ENCODE data around the gene PPM1G.

Gene PPM1G
- 60.8 to 82.7 (median 80.5) reads per million in 3 donors for total RNA-seq

- DNase-seq: peak; percentile 89 to 92 (median 91)
- Histone ChIP-seq H3K9me3 (ENCODE audit: control insufficient read depth, low read length) (no peaks in the 10 kb centered on the region), H3K36me3 (ENCODE audit: control insufficient read depth, insufficient read depth, low read length) (no peaks in the 10 kb centered on the region), H3K4me1 (ENCODE audit: control insufficient read depth, insufficient read depth, low read length, poor library complexity, severe bottlenecking) (peaks cover 25% of the 10 kb centered on the region), H3K27ac (ENCODE audit: insufficient read depth, low read length, poor library complexity, severe bottlenecking) (peak within 1 kb of the TSS; percentile 86), H3K4me3 (ENCODE audit: insufficient read depth, low read depth, low read length, poor library complexity, severe bottlenecking) (peak within 1 kb of the TSS; percentile 99), H3K27me3 (replicated peaks; ENCODE audit: control insufficient read depth, insufficient read depth, low read length, poor library complexity, severe bottlenecking) (no peaks in the 10 kb centered on the region)
Measured at GRCh38 chr2:27409321-27410073, at the start of gene PPM1G. TSS of gene PPM1G (minus strand) at chr2:27409591. CDS start at chr2:27409422, 169 bp downstream.

GRCh38 chr2:27453968-27454367 is 44.6 kb upstream of the PPM1G start:
- Histone ChIP-seq H3K27me3 (replicated peaks; ENCODE audit: control insufficient read depth, insufficient read depth, low read length, poor library complexity, severe bottlenecking) (no peaks in the 10 kb centered on the region), H3K4me1 (ENCODE audit: control insufficient read depth, insufficient read depth, low read length, poor library complexity, severe bottlenecking) (no peaks in the 10 kb centered on the region), H3K27ac (ENCODE audit: insufficient read depth, low read length, poor library complexity, severe bottlenecking) (no peak overlapping the region), H3K9me3 (ENCODE audit: control insufficient read depth, low read length) (no peaks in the 10 kb centered on the region), H3K4me3 (ENCODE audit: insufficient read depth, low read depth, low read length, poor library complexity, severe bottlenecking) (no peak overlapping the region), H3K36me3 (ENCODE audit: control insufficient read depth, insufficient read depth, low read length) (peaks cover 3% of the 10 kb centered on the region)
- DNase-seq: no peak

- no peak overlapping the region for H3K27ac ChIP-seq (ENCODE audit: insufficient read depth, low read length, poor library complexity, severe bottlenecking)
- H3K27me3 ChIP-seq (replicated peaks; ENCODE audit: control insufficient read depth, insufficient read depth, low read length, poor library complexity, severe bottlenecking): no peaks in the 10 kb centered on the region
- no peaks in the 10 kb centered on the region for H3K4me1 ChIP-seq (ENCODE audit: control insufficient read depth, insufficient read depth, low read length, poor library complexity, severe bottlenecking)
- no peak for DNase-seq
- no peaks in the 10 kb centered on the region for H3K9me3 ChIP-seq (ENCODE audit: control insufficient read depth, low read length)
- H3K4me3 ChIP-seq (ENCODE audit: insufficient read depth, low read depth, low read length, poor library complexity, severe bottlenecking): no peak overlapping the region
- H3K36me3 ChIP-seq (ENCODE audit: control insufficient read depth, insufficient read depth, low read length): peaks cover 4% of the 10 kb centered on the region
Measured at GRCh38 chr2:27451095-27451494, 41.7 kb upstream of the PPM1G start.

GRCh38 chr2:27448381-27448780 is 39.0 kb upstream of the PPM1G start:
- H3K27ac ChIP-seq (ENCODE audit: insufficient read depth, low read length, poor library complexity, severe bottlenecking): no peak overlapping the region
- peaks cover 12% of the 10 kb centered on the region for H3K36me3 ChIP-seq (ENCODE audit: control insufficient read depth, insufficient read depth, low read length)
- no peak overlapping the region for H3K4me3 ChIP-seq (ENCODE audit: insufficient read depth, low read depth, low read length, poor library complexity, severe bottlenecking)
- H3K9me3 ChIP-seq (ENCODE audit: control insufficient read depth, low read length): no peaks in the 10 kb centered on the region
- no peaks in the 10 kb centered on the region for H3K4me1 ChIP-seq (ENCODE audit: control insufficient read depth, insufficient read depth, low read length, poor library complexity, severe bottlenecking)
- no peak for DNase-seq
- no peaks in the 10 kb centered on the region for H3K27me3 ChIP-seq (replicated peaks; ENCODE audit: control insufficient read depth, insufficient read depth, low read length, poor library complexity, severe bottlenecking)

GRCh38 chr2:27446057-27446456 is 36.7 kb upstream of the PPM1G start:
- no peaks in the 10 kb centered on the region for H3K4me1 ChIP-seq (ENCODE audit: control insufficient read depth, insufficient read depth, low read length, poor library complexity, severe bottlenecking)
- peaks cover 21% of the 10 kb centered on the region for H3K36me3 ChIP-seq (ENCODE audit: control insufficient read depth, insufficient read depth, low read length)
- no peak overlapping the region for H3K4me3 ChIP-seq (ENCODE audit: insufficient read depth, low read depth, low read length, poor library complexity, severe bottlenecking)
- no peaks in the 10 kb centered on the region for H3K9me3 ChIP-seq (ENCODE audit: control insufficient read depth, low read length)
- peak overlapping the region; percentile 1 for H3K27ac ChIP-seq (ENCODE audit: insufficient read depth, low read length, poor library complexity, severe bottlenecking)
- DNase-seq: no peak
- no peaks in the 10 kb centered on the region for H3K27me3 ChIP-seq (replicated peaks; ENCODE audit: control insufficient read depth, insufficient read depth, low read length, poor library complexity, severe bottlenecking)

GRCh38 chr2:27445615-27446014 is 36.2 kb upstream of the PPM1G start:
- no peak for DNase-seq
- Histone ChIP-seq H3K4me3 (ENCODE audit: insufficient read depth, low read depth, low read length, poor library complexity, severe bottlenecking) (no peak overlapping the region), H3K9me3 (ENCODE audit: control insufficient read depth, low read length) (no peaks in the 10 kb centered on the region), H3K27ac (ENCODE audit: insufficient read depth, low read length, poor library complexity, severe bottlenecking) (peak overlapping the region; percentile 1), H3K36me3 (ENCODE audit: control insufficient read depth, insufficient read depth, low read length) (peaks cover 26% of the 10 kb centered on the region), H3K4me1 (ENCODE audit: control insufficient read depth, insufficient read depth, low read length, poor library complexity, severe bottlenecking) (no peaks in the 10 kb centered on the region), H3K27me3 (replicated peaks; ENCODE audit: control insufficient read depth, insufficient read depth, low read length, poor library complexity, severe bottlenecking) (no peaks in the 10 kb centered on the region)

GRCh38 chr2:27445155-27445554 is 35.8 kb upstream of the PPM1G start:
- Histone ChIP-seq H3K4me3 (ENCODE audit: insufficient read depth, low read depth, low read length, poor library complexity, severe bottlenecking) (no peak overlapping the region), H3K9me3 (ENCODE audit: control insufficient read depth, low read length) (no peaks in the 10 kb centered on the region), H3K36me3 (ENCODE audit: control insufficient read depth, insufficient read depth, low read length) (peaks cover 30% of the 10 kb centered on the region), H3K27me3 (replicated peaks; ENCODE audit: control insufficient read depth, insufficient read depth, low read length, poor library complexity, severe bottlenecking) (no peaks in the 10 kb centered on the region), H3K27ac (ENCODE audit: insufficient read depth, low read length, poor library complexity, severe bottlenecking) (no peak overlapping the region), H3K4me1 (ENCODE audit: control insufficient read depth, insufficient read depth, low read length, poor library complexity, severe bottlenecking) (no peaks in the 10 kb centered on the region)
- no peak for DNase-seq

GRCh38 chr2:27442920-27443282 is 33.5 kb upstream of the PPM1G start:
- DNase-seq: no peak
- peaks cover 50% of the 10 kb centered on the region for H3K36me3 ChIP-seq (ENCODE audit: control insufficient read depth, insufficient read depth, low read length)
- H3K27ac ChIP-seq (ENCODE audit: insufficient read depth, low read length, poor library complexity, severe bottlenecking): no peak overlapping the region
- H3K4me1 ChIP-seq (ENCODE audit: control insufficient read depth, insufficient read depth, low read length, poor library complexity, severe bottlenecking): no peaks in the 10 kb centered on the region
- no peaks in the 10 kb centered on the region for H3K9me3 ChIP-seq (ENCODE audit: control insufficient read depth, low read length)
- no peaks in the 10 kb centered on the region for H3K27me3 ChIP-seq (replicated peaks; ENCODE audit: control insufficient read depth, insufficient read depth, low read length, poor library complexity, severe bottlenecking)
- no peak overlapping the region for H3K4me3 ChIP-seq (ENCODE audit: insufficient read depth, low read depth, low read length, poor library complexity, severe bottlenecking)

GRCh38 chr2:27441958-27442919 is 32.8 kb upstream of the PPM1G start, which contains the start of gene KRTCAP3:
TSS of gene KRTCAP3 (plus strand) at chr2:27442381. CDS start at chr2:27442413, 32 bp downstream.
- Histone ChIP-seq H3K36me3 (ENCODE audit: control insufficient read depth, insufficient read depth, low read length) (peaks cover 56% of the 10 kb centered on the region), H3K4me3 (ENCODE audit: insufficient read depth, low read depth, low read length, poor library complexity, severe bottlenecking) (no peak within 1 kb of the TSS)
- peak; percentile 25 to 42 (median 36) for DNase-seq

More at GRCh38 chr2:27441958-27442919, 32.8 kb upstream of the PPM1G start, which contains the start of gene KRTCAP3:
- Histone ChIP-seq H3K27me3 (replicated peaks; ENCODE audit: control insufficient read depth, insufficient read depth, low read length, poor library complexity, severe bottlenecking) (no peaks in the 10 kb centered on the region), H3K9me3 (ENCODE audit: control insufficient read depth, low read length) (no peaks in the 10 kb centered on the region), H3K27ac (ENCODE audit: insufficient read depth, low read length, poor library complexity, severe bottlenecking) (no peak within 1 kb of the TSS), H3K4me1 (ENCODE audit: control insufficient read depth, insufficient read depth, low read length, poor library complexity, severe bottlenecking) (no peaks in the 10 kb centered on the region)

Measured in effector memory CD4-positive, alpha-beta T cell (primary cell).